GM23338 (cell line): Measurements from ENCODE around the gene GNL2. TPM values are rescaled to one million over a fixed set of nuclear protein-coding genes. Genes with fewer than 3 reads are reported as not detected.

Experiments
- ATAC-seq: fragments of 200-7000 bp; cut with Tn5 transposase; 3 replicates; pipeline ENCODE4 v1.9.1; 2020
- DNase-seq: peaks from one replicate; pipeline ENCODE4 v3.0.0-alpha.2; 2015; ENCODE audit warnings: low spot score
- H2AFZ ChIP-seq: fragments of 200-600 bp; sonication (generic); 2 replicates; pipeline ENCODE4 v1.8.0; 2016; ENCODE audit warnings: antibody characterized with exemption, mild to moderate bottlenecking, moderate library complexity
- H3F3A ChIP-seq: fragments of 200-600 bp; sonication (generic); replicated peaks from 2 replicates; pipeline ENCODE4 v1.8.0; 2017; ENCODE audit warnings: antibody characterized with exemption, mixed run types, low read depth
- H3K27ac ChIP-seq: fragments of 200-600 bp; sonication (generic); 2 replicates; pipeline ENCODE4 v1.6.1; 2016; ENCODE audit warnings: low read depth
- H3K27me3 ChIP-seq: fragments of 200-600 bp; sonication (generic); 2 replicates; pipeline ENCODE4 v1.8.0; 2016; ENCODE audit warnings: mild to moderate bottlenecking, mixed run types, moderate library complexity; ENCODE audit not compliant: insufficient read depth
- H3K36me3 ChIP-seq: fragments of 200-600 bp; sonication (generic); 2 replicates; pipeline ENCODE4 v1.8.0; 2016; ENCODE audit warnings: mild to moderate bottlenecking; ENCODE audit not compliant: insufficient read depth
- H3K4me1 ChIP-seq: fragments of 200-600 bp; sonication (generic); 2 replicates; pipeline ENCODE4 v1.8.0; 2016; ENCODE audit warnings: mild to moderate bottlenecking, moderate library complexity; ENCODE audit not compliant: insufficient read depth
- H3K4me2 ChIP-seq: fragments of 200-600 bp; sonication (generic); 2 replicates; pipeline ENCODE4 v1.7.1; 2017; ENCODE audit warnings: mixed run types
- H3K4me3 ChIP-seq: fragments of 200-600 bp; sonication (generic); 2 replicates; pipeline ENCODE4 v1.6.1; 2016; ENCODE audit warnings: mixed run types
- H3K79me2 ChIP-seq: fragments of 200-600 bp; sonication (generic); replicated peaks from 2 replicates; pipeline ENCODE4 v1.8.0; 2017; ENCODE audit warnings: mild to moderate bottlenecking; ENCODE audit not compliant: insufficient read depth
- H3K9me2 ChIP-seq: fragments of 200-600 bp; sonication (generic); 2 replicates; pipeline ENCODE4 v1.8.0; 2017; ENCODE audit not compliant: insufficient read depth
- H4K20me1 ChIP-seq: fragments of 200-600 bp; sonication (generic); replicated peaks from 2 replicates; pipeline ENCODE4 v1.8.0; 2017; ENCODE audit warnings: mild to moderate bottlenecking; ENCODE audit not compliant: insufficient read depth
- H3K27ac Mint-ChIP-seq: 2 replicates; pipeline ENCODE4 v1.8.0; 2020; ENCODE audit warnings: inconsistent platforms, mild to moderate bottlenecking, moderate library complexity, mixed read lengths
- H3K27me3 Mint-ChIP-seq: 3 replicates; pipeline ENCODE4 v1.8.0; 2022; ENCODE audit warnings: low read depth, mild to moderate bottlenecking, moderate library complexity, mixed read lengths, inconsistent platforms; ENCODE audit not compliant: insufficient read depth, poor library complexity
- H3K36me3 Mint-ChIP-seq: 3 replicates; pipeline ENCODE4 v1.8.0; 2021; ENCODE audit warnings: low read depth, mild to moderate bottlenecking, inconsistent platforms, moderate library complexity, mixed read lengths
- H3K4me1 Mint-ChIP-seq: 3 replicates; pipeline ENCODE4 v1.8.0; 2020; ENCODE audit warnings: mild to moderate bottlenecking, inconsistent platforms, mixed read lengths
- H3K4me3 Mint-ChIP-seq: 3 replicates; pipeline ENCODE4 v1.8.0; 2021; ENCODE audit warnings: moderate library complexity, mild to moderate bottlenecking, inconsistent platforms, mixed read lengths
- H3K9me3 Mint-ChIP-seq: 3 replicates; pipeline ENCODE4 v1.8.0; 2020; ENCODE audit warnings: moderate library complexity, mild to moderate bottlenecking, inconsistent platforms, mixed read lengths
- CREB1 ChIP-seq: fragments of 250-450 bp; sonication (Bioruptor Pico); IDR thresholded peaks from 2 replicates; pipeline ENCODE4 v1.5.0; 2020; ENCODE audit warnings: low read depth, mild to moderate bottlenecking, moderate library complexity
- CTCF ChIP-seq, 2 experiments: fragments of 200-600 bp in 1 of 2; sonication (generic) in 1 of 2; conservative IDR thresholded peaks; 2 replicates each; pipeline versions ENCODE4 v1.5.1 to v1.6.1; 2016 to 2017; ENCODE audit warnings: antibody characterized with exemption in 2 of 2, low read depth in 2 of 2, mild to moderate bottlenecking in 2 of 2, moderate library complexity in 1 of 2
- ETS1 ChIP-seq: IDR thresholded peaks from 2 replicates; pipeline ENCODE4 v1.6.1; 2016; ENCODE audit warnings: antibody characterized with exemption
- EZH2 ChIP-seq: fragments of 200-600 bp; sonication (generic); IDR thresholded peaks from one replicate; pipeline ENCODE4 v1.8.0; 2017; ENCODE audit warnings: antibody characterized with exemption, mild to moderate bottlenecking, low read depth; ENCODE audit not compliant: unreplicated experiment
- EZH2phosphoT487 ChIP-seq: fragments of 200-600 bp; sonication (generic); IDR thresholded peaks from one replicate; pipeline ENCODE4 v1.8.1; 2018; ENCODE audit warnings: antibody characterized with exemption; ENCODE audit not compliant: unreplicated experiment
- JUNB ChIP-seq: IDR thresholded peaks from one replicate; pipeline ENCODE4 v1.6.1; 2016; ENCODE audit warnings: antibody characterized with exemption; ENCODE audit not compliant: unreplicated experiment
- NANOG ChIP-seq: IDR thresholded peaks from 2 replicates; pipeline ENCODE4 v1.6.1; 2016; ENCODE audit warnings: antibody characterized with exemption, borderline replicate concordance
- POLR2AphosphoS5 ChIP-seq: IDR thresholded peaks from 2 replicates; pipeline ENCODE4 v1.6.1; 2016; ENCODE audit warnings: antibody characterized with exemption, low read depth
- STAT1 ChIP-seq: IDR thresholded peaks from one replicate; pipeline ENCODE4 v1.6.1; 2016; ENCODE audit warnings: antibody characterized with exemption; ENCODE audit not compliant: unreplicated experiment
- ZNF114 ChIP-seq: fragments of 250-450 bp; sonication (Bioruptor Pico); IDR thresholded peaks from 2 replicates; pipeline ENCODE4 v1.5.0; 2020; ENCODE audit warnings: mild to moderate bottlenecking, moderate library complexity
- ZNF331 ChIP-seq: fragments of 250-450 bp; sonication (Bioruptor Pico); IDR thresholded peaks from 2 replicates; pipeline ENCODE4 v1.5.0; 2020; ENCODE audit warnings: low read depth, mild to moderate bottlenecking, moderate library complexity
- polyA plus RNA-seq: library from polyadenylated mRNA; unstranded; fragments of >200 nt; fragmentation: Nextera tagmentation; extraction: Ambion mirVana; gene quantifications from 2 replicates; pipeline ENCODE4 v1.2.1, GENCODE V29; 2016
- total RNA-seq: library from RNA; depleted of rRNA; stranded (reverse); fragments of >200 nt; shearing (Covaris generic); gene quantifications from 2 replicates; pipeline ENCODE4 v1.2.3, GENCODE V29; 2014
- TF ChIP-seq, protein P1 (sequence below): IDR thresholded peaks from one replicate; pipeline ENCODE4 v1.6.1; 2018; ENCODE audit warnings: antibody characterized with exemption; ENCODE audit not compliant: unreplicated experiment

Gene GNL2
- total and polyA plus RNA-seq, 2 experiments from 2014 or later, result 78.4 to 121 TPM

GRCh38 chr1:37558411-37558810 lies 37.3 kb downstream of the GNL2 start:
- no peak for DNase-seq
- H3K4me1 ChIP-seq, result peaks cover 5% of the 10 kb centered on the region; the same call in 1 of the 2 replicates
- ATAC-seq, result no peak
- no peaks in the 10 kb centered on the region; the same call in 1 of the 2 replicates for H4K20me1 ChIP-seq
- TF ChIP-seq CREB1 (CRISPR knock-in tag) (no peak), CTCF (conservative IDR thresholded peaks at IDR 0.05; ENCODE audit: low read depth in 2 of 2) (no peak), POLR2AphosphoS5 (no peak), EZH2 (no peak), EZH2phosphoT487 (no peak)
- no peaks in the 10 kb centered on the region for H3K27me3 ChIP-seq
- H3K79me2 ChIP-seq, result peaks cover 4% of the 10 kb centered on the region
- H3K4me3 Mint-ChIP-seq, result peak overlapping the region; percentile 55; the same call in 2 of the 3 replicates
- no peak overlapping the region for H2AFZ ChIP-seq
- H3K27ac ChIP-seq, result no peak overlapping the region
- no peaks in the 10 kb centered on the region for H3F3A ChIP-seq
- H3K9me2 ChIP-seq, result peaks cover 5% of the 10 kb centered on the region; the same call in 1 of the 2 replicates
- H3K4me3 ChIP-seq, result no peak overlapping the region
- H3K36me3 ChIP-seq, result no peaks in the 10 kb centered on the region
- peaks cover 19% of the 10 kb centered on the region for H3K4me1 Mint-ChIP-seq
- H3K4me2 ChIP-seq, result no peak overlapping the region
- no peak overlapping the region for H3K27ac Mint-ChIP-seq
- H3K36me3 Mint-ChIP-seq, result peaks cover 2% of the 10 kb centered on the region
- peaks cover 6% of the 10 kb centered on the region; the same call in 2 of the 3 replicates for H3K9me3 Mint-ChIP-seq
- H3K27me3 Mint-ChIP-seq, result peaks cover 20% of the 10 kb centered on the region

GRCh38 chr1:37557402-37557801 lies 38.3 kb downstream of the GNL2 start:
- peaks cover 27% of the 10 kb centered on the region for H3K4me1 Mint-ChIP-seq
- Histone ChIP-seq H3K4me2 (peak overlapping the region; percentile 84), H3K4me3 (peak overlapping the region; percentile 63), H2AFZ (peak overlapping the region; percentile 94; the same call in 1 of the 2 replicates), H3K27ac (no peak overlapping the region), H3K9me2 (peaks cover 5% of the 10 kb centered on the region; the same call in 1 of the 2 replicates), H3K4me1 (peaks cover 10% of the 10 kb centered on the region; the same call in 1 of the 2 replicates), H3K79me2 (peaks cover 14% of the 10 kb centered on the region), H4K20me1 (peaks cover 6% of the 10 kb centered on the region), H3K27me3 (no peaks in the 10 kb centered on the region), H3K36me3 (no peaks in the 10 kb centered on the region), H3F3A (no peaks in the 10 kb centered on the region)
- ATAC-seq (no peak), DNase-seq (no peak)
- peak overlapping the region; percentile 92 for H3K4me3 Mint-ChIP-seq
- no peak overlapping the region; the same call in 1 of the 2 replicates for H3K27ac Mint-ChIP-seq
- H3K36me3 Mint-ChIP-seq, result peaks cover 8% of the 10 kb centered on the region
- H3K9me3 Mint-ChIP-seq, result peaks cover 6% of the 10 kb centered on the region; the same call in 2 of the 3 replicates
- peaks cover 20% of the 10 kb centered on the region for H3K27me3 Mint-ChIP-seq
- TF ChIP-seq STAT1, result no peak
- TF ChIP-seq NANOG, result no peak
- TF ChIP-seq JUNB, result no peak
- TF ChIP-seq, protein P1, sequence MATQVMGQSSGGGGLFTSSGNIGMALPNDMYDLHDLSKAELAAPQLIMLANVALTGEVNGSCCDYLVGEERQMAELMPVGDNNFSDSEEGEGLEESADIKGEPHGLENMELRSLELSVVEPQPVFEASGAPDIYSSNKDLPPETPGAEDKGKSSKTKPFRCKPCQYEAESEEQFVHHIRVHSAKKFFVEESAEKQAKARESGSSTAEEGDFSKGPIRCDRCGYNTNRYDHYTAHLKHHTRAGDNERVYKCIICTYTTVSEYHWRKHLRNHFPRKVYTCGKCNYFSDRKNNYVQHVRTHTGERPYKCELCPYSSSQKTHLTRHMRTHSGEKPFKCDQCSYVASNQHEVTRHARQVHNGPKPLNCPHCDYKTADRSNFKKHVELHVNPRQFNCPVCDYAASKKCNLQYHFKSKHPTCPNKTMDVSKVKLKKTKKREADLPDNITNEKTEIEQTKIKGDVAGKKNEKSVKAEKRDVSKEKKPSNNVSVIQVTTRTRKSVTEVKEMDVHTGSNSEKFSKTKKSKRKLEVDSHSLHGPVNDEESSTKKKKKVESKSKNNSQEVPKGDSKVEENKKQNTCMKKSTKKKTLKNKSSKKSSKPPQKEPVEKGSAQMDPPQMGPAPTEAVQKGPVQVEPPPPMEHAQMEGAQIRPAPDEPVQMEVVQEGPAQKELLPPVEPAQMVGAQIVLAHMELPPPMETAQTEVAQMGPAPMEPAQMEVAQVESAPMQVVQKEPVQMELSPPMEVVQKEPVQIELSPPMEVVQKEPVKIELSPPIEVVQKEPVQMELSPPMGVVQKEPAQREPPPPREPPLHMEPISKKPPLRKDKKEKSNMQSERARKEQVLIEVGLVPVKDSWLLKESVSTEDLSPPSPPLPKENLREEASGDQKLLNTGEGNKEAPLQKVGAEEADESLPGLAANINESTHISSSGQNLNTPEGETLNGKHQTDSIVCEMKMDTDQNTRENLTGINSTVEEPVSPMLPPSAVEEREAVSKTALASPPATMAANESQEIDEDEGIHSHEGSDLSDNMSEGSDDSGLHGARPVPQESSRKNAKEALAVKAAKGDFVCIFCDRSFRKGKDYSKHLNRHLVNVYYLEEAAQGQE, result no peak
- no peak for TF ChIP-seq CREB1 (CRISPR knock-in tag)
- TF ChIP-seq ZNF331 (CRISPR knock-in tag), result no peak
- TF ChIP-seq POLR2AphosphoS5, result no peak
- no peak for TF ChIP-seq CTCF (conservative IDR thresholded peaks at IDR 0.05; ENCODE audit: low read depth in 2 of 2)
- no peak for TF ChIP-seq ETS1
- TF ChIP-seq ZNF114 (CRISPR knock-in tag), result no peak
- TF ChIP-seq EZH2, result no peak
- TF ChIP-seq EZH2phosphoT487, result no peak
